Uterus (tissue), 2 donors: Measurements from ENCODE around the gene UBE2N.

Experiments
- POLR2A ChIP-seq, 2 donors: fragments of 450-650 bp; IDR thresholded peaks; one replicate each; pipeline ENCODE4 v1.6.1; 2016; ENCODE audit warnings: antibody characterized with exemption in 2 of 2, mild to moderate bottlenecking in 1 of 2, moderate library complexity in 1 of 2
- TF ChIP-seq, protein P1 (sequence below), 4 experiments: fragments of 200-600 bp in 2 of 4; fragments of 450-650 bp in 2 of 4; sonication (generic) in 2 of 4; IDR thresholded peaks; one replicate each; pipeline ENCODE4 v1.5.1; 2016 to 2019; ENCODE audit warnings: antibody characterized with exemption in 4 of 4, mild to moderate bottlenecking in 2 of 4, moderate library complexity in 1 of 4

DNA sequence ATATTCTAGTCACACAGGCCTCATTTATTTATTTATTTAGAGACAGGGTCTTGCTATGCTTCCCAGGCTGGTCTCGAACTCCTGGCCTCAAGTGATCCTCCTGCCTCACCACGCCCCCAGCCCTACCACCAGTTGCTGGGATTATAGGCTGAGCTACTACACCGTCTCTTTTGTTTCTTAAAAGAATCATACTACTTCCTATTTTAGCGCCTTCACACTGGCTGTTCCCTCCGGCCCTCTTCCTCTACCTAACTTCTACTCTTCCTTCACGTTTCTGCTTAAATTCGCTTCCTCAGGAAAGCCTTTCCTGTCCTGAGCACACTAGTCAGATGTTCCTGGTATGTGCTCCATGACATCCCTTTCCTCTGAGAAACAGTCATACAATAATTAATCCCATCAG, 19.2 kb upstream of the UBE2N start:
- TF ChIP-seq, protein P1, sequence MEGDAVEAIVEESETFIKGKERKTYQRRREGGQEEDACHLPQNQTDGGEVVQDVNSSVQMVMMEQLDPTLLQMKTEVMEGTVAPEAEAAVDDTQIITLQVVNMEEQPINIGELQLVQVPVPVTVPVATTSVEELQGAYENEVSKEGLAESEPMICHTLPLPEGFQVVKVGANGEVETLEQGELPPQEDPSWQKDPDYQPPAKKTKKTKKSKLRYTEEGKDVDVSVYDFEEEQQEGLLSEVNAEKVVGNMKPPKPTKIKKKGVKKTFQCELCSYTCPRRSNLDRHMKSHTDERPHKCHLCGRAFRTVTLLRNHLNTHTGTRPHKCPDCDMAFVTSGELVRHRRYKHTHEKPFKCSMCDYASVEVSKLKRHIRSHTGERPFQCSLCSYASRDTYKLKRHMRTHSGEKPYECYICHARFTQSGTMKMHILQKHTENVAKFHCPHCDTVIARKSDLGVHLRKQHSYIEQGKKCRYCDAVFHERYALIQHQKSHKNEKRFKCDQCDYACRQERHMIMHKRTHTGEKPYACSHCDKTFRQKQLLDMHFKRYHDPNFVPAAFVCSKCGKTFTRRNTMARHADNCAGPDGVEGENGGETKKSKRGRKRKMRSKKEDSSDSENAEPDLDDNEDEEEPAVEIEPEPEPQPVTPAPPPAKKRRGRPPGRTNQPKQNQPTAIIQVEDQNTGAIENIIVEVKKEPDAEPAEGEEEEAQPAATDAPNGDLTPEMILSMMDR (IDR thresholded peaks at IDR 0.05) = no peak
- no peak for TF ChIP-seq POLR2A (IDR thresholded peaks at IDR 0.05)
